NT2/D1 (cell line): ENCODE data around the gene PGLYRP2.

Source experiments
- DNase-seq: peaks from one replicate; pipeline ENCODE4 v3.0.0-alpha.2; 2011; ENCODE audit warnings: low read depth, low spot score
- H3K27me3 ChIP-seq: 2 replicates; pipeline ENCODE4 v1.6.0; 2011; ENCODE audit warnings: mild to moderate bottlenecking; ENCODE audit not compliant: insufficient read length, insufficient read depth
- H3K36me3 ChIP-seq: 2 replicates; pipeline ENCODE4 v1.6.1; 2011; ENCODE audit warnings: mild to moderate bottlenecking, low read length, mixed read lengths; ENCODE audit not compliant: insufficient read depth, insufficient read length
- H3K4me1 ChIP-seq: 2 replicates; pipeline ENCODE4 v1.5.1; 2011; ENCODE audit not compliant: insufficient read depth, insufficient read length
- H3K4me3 ChIP-seq: 2 replicates; pipeline ENCODE4 v1.5.1; 2011; ENCODE audit warnings: low read depth; ENCODE audit not compliant: insufficient read length
- H3K9ac ChIP-seq: 2 replicates; pipeline ENCODE4 v1.6.0; 2011; ENCODE audit warnings: low read depth; ENCODE audit not compliant: insufficient read length
- H3K9me3 ChIP-seq: 2 replicates; pipeline ENCODE4 v1.5.1; 2011; ENCODE audit warnings: mild to moderate bottlenecking, low read length; ENCODE audit not compliant: insufficient read depth
- SUZ12 ChIP-seq: IDR thresholded peaks from 2 replicates; pipeline ENCODE4 v1.6.1; 2011; ENCODE audit not compliant: insufficient read length, insufficient read depth; ENCODE audit errors: extremely low read depth
- YY1 ChIP-seq: IDR thresholded peaks from 2 replicates; pipeline ENCODE4 v1.6.1; 2011; ENCODE audit not compliant: insufficient read length, insufficient read depth
- ZNF274 ChIP-seq: IDR thresholded peaks from 2 replicates; pipeline ENCODE4 v1.6.1; 2011; ENCODE audit warnings: mild to moderate bottlenecking, low read depth, low read length

Gene PGLYRP2

DNA sequence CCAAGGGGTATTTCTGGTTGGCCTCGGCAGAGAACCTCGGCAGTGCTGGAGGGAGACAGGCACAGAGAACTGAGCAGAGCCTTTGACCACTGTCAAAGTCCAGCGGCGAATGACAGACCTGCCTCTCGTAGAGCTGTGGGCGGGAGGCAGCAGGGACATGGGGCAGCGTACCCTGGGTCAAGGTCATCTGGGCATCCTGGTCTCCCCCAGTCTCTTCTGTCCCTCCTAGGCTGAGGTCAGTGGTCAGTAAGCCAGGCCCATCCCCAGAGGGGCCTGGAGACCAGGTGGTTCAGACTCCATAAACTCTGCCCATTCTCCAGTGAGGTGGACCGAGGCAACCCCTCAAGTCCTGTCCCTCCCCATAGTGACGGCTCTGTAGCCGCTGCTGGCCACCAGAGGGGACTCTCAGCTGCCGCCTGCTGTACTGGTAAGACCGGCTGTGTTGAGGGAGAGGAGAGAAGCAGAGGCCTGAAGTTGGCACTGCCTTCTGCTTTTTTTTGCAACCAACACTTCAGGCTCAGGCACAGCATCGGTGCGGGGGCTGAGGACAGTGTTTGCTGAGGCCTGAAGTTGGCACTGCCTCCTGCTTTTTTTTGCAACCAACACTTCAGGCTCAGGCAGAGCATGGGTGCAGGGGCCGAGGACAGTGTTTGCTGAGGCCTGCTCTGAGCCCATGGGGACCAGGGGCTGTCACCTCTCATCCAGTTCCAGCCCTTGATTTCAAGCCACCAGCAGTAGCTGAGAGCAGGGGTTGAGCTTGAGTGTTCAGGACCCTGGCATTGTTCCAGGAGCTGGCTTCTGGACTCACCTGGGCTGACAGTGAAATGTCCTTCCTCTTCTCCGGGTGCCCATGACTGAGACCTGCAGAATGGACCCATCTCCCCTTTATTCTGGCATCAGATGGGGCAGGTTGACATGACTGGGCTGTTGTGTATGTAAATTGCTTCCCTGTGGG, at the start of gene PGLYRP2:
Gene PGLYRP2 (minus strand): TSS at position 111 of the 955 bp plus-strand sequence. CDS start 130 bp downstream, outside the sequence.
- Histone ChIP-seq H3K4me3 (no peak within 1 kb of the TSS), H3K27me3 (no peaks in the 10 kb centered on the region), H3K36me3 (no peaks in the 10 kb centered on the region), H3K4me1 (peaks cover 6% of the 10 kb centered on the region), H3K9ac (no peak within 1 kb of the TSS), H3K9me3 (no peaks in the 10 kb centered on the region)
- DNase-seq: no peak
- TF ChIP-seq YY1: no peak
- no peak for TF ChIP-seq SUZ12
- TF ChIP-seq ZNF274: no peak

- peaks cover 4% of the 10 kb centered on the region for H3K4me1 ChIP-seq
- no peak overlapping the region for H3K9ac ChIP-seq
- no peak overlapping the region for H3K4me3 ChIP-seq
- H3K9me3 ChIP-seq: no peaks in the 10 kb centered on the region
- H3K27me3 ChIP-seq: no peaks in the 10 kb centered on the region
- no peak for DNase-seq
- TF ChIP-seq SUZ12: no peak
- no peak for TF ChIP-seq ZNF274
- no peak for TF ChIP-seq YY1
- H3K36me3 ChIP-seq: no peaks in the 10 kb centered on the region
Measured at GRCh38 chr19:15527705-15528104, 48.4 kb upstream of the PGLYRP2 start.

GRCh38 chr19:15526408-15526807, 47.1 kb upstream of the PGLYRP2 start:
- H3K9me3 ChIP-seq: no peaks in the 10 kb centered on the region
- H3K9ac ChIP-seq: no peak overlapping the region
- H3K27me3 ChIP-seq: no peaks in the 10 kb centered on the region
- no peak overlapping the region for H3K4me3 ChIP-seq
- H3K36me3 ChIP-seq: no peaks in the 10 kb centered on the region
- no peak for DNase-seq
- peaks cover 3% of the 10 kb centered on the region for H3K4me1 ChIP-seq
- no peak for TF ChIP-seq SUZ12
- TF ChIP-seq ZNF274: no peak
- no peak for TF ChIP-seq YY1

GRCh38 chr19:15525291-15525690, 46.0 kb upstream of the PGLYRP2 start:
- TF ChIP-seq YY1: no peak
- TF ChIP-seq ZNF274: no peak
- TF ChIP-seq SUZ12: no peak

GRCh38 chr19:15524781-15525180, 45.5 kb upstream of the PGLYRP2 start:
- H3K9ac ChIP-seq: no peak overlapping the region
- TF ChIP-seq ZNF274 (no peak), SUZ12 (no peak), YY1 (no peak)
- no peak overlapping the region for H3K4me3 ChIP-seq
- no peak for DNase-seq
- no peaks in the 10 kb centered on the region for H3K27me3 ChIP-seq
- no peaks in the 10 kb centered on the region for H3K4me1 ChIP-seq
- H3K36me3 ChIP-seq: no peaks in the 10 kb centered on the region
- no peaks in the 10 kb centered on the region for H3K9me3 ChIP-seq

More at GRCh38 chr19:15525291-15525690, 46.0 kb upstream of the PGLYRP2 start:
- Histone ChIP-seq H3K27me3 (no peaks in the 10 kb centered on the region), H3K9ac (no peak overlapping the region), H3K9me3 (no peaks in the 10 kb centered on the region), H3K36me3 (no peaks in the 10 kb centered on the region), H3K4me1 (peaks cover 3% of the 10 kb centered on the region), H3K4me3 (no peak overlapping the region)
- DNase-seq: no peak

DNA sequence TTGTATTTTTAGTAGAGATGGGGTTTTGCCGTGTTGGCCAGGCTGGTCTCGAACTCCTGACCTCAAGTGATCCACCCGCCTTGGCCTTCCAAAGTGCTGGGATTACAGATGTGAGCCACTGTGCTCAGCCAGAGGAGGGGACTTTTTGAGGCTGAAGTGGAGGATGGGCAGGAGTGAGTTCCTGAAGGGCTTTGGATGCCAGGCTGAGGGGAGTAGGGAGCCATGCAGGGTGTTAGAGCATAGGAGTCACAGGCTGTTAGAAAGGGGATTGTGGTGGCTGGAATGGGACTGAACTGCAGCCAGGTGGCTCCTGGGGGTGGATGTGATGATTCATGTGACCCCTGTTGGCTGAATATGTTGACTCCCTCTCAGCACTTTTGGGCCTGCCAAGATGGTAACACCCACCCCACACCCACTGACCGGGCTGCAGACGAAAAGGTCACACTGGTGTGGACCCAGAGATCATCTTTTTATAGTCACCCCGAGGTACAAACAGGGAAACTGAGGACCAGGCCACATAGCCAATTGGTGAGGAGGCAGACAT, 40.2 kb upstream of the PGLYRP2 start:
- Histone ChIP-seq H3K36me3 (no peaks in the 10 kb centered on the region), H3K4me1 (no peaks in the 10 kb centered on the region), H3K27me3 (no peaks in the 10 kb centered on the region), H3K9ac (no peak overlapping the region), H3K4me3 (no peak overlapping the region), H3K9me3 (peaks cover 22% of the 10 kb centered on the region; the same call in 1 of the 2 replicates)
- DNase-seq: no peak
- TF ChIP-seq ZNF274: no peak
- TF ChIP-seq SUZ12: no peak
- TF ChIP-seq YY1: no peak

DNA sequence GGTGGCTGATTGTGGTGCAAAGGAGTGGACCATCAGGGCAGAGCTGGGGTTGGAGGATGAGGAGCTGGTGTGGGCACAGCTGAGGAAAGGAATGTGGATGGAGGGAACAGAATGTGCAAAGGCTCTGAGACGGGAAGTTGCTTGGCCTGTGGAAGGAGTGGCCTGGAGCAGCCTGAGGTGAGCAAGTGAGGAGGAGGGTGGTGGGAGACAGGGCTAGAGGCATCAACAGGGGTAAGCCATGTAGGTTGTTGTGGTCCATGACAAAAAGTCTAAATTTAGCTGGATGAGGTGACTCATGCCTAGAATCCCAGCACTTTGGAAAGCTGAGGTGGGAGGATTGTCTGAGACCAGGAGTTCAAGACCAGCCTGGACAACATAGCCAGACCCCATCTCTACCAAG, 38.5 kb upstream of the PGLYRP2 start:
- Histone ChIP-seq H3K4me3 (no peak overlapping the region), H3K27me3 (no peaks in the 10 kb centered on the region), H3K36me3 (no peaks in the 10 kb centered on the region), H3K9me3 (peaks cover 22% of the 10 kb centered on the region; the same call in 1 of the 2 replicates), H3K9ac (no peak overlapping the region), H3K4me1 (no peaks in the 10 kb centered on the region)
- no peak for TF ChIP-seq SUZ12
- TF ChIP-seq YY1: no peak
- no peak for TF ChIP-seq ZNF274
- DNase-seq: no peak
